HG02678 (cell line): ENCODE data around the gene PLPP4.

Experiments used
- ATAC-seq: cut with Tn5 transposase; IDR thresholded peaks from one replicate; pipeline ENCODE4 v1.9.1; 2021; ENCODE audit warnings: mild to moderate bottlenecking, moderate library complexity; ENCODE audit not compliant: unreplicated experiment

Gene PLPP4

DNA sequence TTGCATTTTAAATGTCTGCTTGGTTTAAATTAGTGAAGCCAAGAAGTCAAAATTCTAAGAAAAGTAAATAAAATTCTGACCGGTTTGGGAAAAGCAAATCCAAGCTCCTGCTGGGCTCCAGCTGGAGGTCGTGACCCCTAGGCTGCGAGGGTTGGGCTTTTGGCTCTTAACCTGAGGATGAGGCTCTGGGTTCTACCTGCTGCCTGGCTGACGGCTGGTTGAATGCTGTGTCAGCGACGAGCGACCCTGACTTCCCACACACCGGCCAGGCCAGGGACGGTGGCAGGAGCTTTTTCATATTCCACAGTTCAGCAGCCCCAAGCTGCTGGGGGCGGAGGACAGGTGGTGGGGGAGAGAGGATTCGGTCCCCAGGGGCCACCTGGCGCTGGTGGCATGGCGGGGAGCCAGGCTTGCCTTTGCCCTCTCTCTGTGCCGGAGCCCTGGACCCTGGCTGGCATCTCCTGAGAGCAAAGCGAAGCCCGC, 843 bp upstream of the PLPP4 start:
- no peak for ATAC-seq

DNA sequence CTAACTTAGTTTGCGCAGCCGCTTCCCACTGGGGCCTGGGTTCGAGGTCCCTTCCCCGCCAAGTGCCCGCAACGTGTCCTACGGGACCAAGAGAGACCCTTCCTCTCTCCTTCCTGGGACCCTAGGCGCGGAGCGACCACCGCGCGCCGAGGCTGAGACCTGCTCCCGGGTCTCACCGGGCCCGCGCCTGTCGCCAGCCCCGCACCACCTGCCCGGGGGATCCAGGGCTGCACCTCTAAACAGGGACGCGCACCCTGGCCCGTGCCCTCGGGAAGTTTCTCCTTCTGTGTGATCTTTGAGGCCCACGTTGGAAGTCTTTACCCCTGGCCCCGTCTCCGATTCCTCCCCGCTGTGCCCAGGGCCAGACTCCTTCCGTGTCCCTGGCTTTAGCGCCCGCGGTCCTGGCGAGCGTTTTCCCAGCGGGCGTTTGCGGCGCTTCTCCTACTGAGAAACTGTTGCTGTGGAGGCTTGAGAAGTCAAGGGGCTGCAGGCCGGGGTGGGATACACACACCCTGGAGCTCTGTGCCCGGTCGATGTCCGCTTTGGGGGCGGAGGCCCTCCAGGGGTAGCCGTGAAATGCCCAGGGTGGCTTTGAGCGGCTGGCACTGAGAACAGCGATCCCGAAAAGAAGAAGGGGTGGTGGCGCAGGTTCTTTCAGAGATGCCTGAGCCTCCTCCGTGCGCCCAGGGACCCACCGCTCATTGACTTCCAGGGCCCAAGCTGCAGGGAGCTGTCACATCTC, 575 bp downstream of the PLPP4 start:
- ATAC-seq, result no peak

DNA sequence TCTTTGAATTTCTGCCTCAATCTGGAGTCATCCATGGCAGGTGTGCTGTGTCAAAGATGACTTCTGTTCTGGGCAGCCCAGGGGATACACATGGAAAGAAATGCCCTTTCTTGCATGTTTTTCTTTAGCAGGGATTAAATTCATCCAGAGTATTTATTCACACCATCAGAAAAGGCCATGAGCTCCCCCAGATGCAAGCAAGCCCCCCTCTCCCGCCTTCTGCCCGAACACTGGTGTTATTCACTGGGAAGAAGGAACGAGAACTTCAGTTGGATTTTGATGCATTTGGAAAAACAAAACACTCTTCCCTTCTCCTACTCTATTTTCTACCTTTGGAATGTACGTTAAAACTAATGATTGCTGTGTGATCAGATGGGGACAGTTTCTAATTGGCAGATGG, 1.4 kb downstream of the PLPP4 start:
- ATAC-seq, result no peak

- no peak for ATAC-seq
Observed at GRCh38 chr10:120459185-120459584, 2.2 kb downstream of the PLPP4 start.

DNA sequence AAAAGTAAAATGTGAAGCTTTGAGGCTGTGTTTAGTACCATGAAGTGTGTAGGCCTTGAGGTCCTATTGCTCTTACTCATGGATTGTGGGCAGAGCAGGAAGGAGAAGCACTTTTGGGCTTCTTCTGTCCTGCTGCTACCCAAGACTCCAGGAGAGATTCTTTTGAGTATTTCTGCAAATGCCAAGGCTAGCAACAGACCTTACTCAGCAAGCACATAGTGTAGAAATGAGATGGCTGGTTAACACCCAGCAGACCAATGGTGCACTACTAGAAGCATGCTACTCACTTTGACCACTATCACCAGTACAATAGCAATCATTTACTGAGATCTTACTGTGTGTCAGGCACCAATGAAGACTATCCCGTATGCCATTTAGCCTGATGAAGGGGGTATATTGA, 3.2 kb downstream of the PLPP4 start:
- ATAC-seq, result no peak

- no peak for ATAC-seq
Observed at GRCh38 chr10:120460776-120461175, 3.7 kb downstream of the PLPP4 start.

- no peak for ATAC-seq
Observed at GRCh38 chr10:120462018-120462682, 5.1 kb downstream of the PLPP4 start.

DNA sequence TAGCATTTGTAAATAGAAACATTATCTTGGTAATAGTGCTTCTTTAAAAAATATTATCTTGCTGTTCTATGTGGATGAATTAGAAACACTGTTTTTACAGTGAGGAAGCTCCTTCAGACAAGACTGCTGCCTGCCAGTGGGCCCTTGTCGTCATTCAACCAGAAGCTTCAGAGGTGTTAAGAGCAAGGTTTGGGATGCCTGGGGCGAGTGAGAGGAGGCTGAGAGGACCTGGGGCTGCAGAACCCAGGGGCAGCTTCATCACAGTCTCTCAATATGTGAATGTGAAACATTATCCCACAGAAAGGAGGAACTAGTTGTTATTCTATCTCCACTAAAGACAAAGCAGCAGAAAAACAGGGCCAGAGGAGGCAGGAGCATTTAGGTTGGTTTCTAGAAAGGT, 8.1 kb downstream of the PLPP4 start:
- no peak for ATAC-seq

GRCh38 chr10:120466006-120466405, 9.0 kb downstream of the PLPP4 start:
- ATAC-seq, result no peak

DNA sequence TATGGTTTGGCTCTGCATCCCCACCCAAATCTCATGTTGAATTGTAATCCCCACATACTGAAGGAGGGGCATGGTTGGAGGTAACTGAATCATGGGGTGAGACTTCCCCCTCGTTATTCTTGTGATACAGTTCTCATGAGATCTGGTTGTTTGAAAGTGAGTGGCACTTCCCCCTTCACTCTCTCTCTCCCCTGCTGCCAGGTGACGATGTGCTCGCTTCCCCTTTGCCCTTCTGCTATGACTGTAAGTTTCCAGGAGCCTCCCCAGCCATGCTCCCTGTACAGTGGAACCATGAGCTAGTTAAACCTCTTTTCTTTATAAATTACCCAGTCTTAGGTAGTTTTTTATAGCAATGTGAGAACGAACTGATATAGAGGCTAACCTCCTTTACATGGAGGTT, 16.6 kb downstream of the PLPP4 start:
- no peak for ATAC-seq

- no peak for ATAC-seq
Observed at GRCh38 chr10:120474956-120475355, 17.9 kb downstream of the PLPP4 start.

- ATAC-seq, result no peak
Observed at GRCh38 chr10:120475844-120476791, 19.1 kb downstream of the PLPP4 start.

DNA sequence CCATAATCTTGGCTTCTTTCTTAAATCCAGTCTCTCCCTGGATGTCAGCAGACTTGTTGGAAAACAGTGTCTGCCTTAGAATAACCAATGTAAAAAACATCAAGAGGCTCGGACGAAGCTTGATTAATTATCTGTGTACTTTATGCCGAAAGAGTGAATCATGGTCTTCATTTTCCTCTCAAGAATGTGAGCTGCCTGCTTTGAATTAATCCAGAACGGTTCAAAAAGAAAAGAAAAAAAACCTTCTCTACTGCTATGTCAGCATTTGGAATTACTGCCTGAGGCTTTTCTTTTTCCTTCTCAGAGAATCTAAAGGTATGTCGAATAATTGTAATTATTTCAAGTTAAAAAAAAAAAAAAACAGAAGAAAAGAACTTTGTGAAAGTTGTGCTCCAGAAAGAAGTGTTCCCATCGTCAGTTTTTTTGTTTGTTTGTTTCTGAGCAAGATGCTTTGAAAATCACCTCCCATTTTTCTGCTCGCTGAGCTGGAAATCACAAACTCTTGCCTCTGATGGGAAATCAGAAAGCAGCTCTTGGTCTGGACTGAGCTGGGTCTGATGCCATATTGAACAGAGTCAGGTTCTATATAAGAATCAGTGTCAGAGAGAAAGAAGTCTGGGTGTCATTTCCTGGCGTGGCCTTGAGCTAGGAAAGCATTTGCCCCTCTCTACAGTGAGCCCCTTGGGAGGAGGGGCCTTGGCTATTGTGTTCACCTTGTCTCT, 20.2 kb downstream of the PLPP4 start:
- ATAC-seq, result no peak

GRCh38 chr10:120477743-120478141, 20.7 kb downstream of the PLPP4 start:
- no peak for ATAC-seq

DNA sequence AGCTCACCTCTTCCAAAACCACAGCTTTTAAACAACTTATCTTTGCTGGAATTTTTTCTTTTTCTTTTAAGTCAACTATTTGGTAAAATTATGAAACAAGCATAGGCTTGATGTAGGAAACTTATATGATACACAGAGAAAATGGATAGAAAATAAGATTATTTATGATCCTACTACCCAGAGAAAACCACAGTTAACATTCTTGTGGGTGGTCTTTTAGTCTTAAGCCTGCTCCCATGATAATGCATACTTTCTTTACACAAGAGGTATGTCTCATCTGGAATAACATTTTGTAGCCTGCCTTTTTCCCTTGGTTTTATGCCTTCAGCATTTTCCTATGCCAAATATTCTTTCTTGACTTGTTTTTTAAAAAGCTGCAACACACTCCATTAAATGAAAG, 21.4 kb downstream of the PLPP4 start:
- ATAC-seq, result no peak

DNA sequence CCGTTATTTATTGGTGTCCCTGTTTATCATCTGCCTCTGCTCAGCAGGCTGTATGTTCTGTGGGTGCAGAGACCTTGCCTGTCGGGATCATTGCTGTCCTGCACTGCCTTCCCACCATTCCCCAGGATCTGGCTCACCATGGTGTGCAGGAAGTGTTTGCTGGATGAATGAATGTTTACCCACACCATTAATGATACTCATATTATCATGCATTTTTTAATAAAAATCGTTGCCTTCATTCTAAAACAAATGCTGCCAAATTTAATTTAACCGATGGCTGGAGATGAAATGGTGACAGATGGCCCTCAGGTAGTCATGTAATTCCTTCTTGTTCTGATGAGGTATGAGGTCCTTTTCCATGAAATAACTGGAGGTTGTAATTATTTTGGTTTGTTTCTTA, 22.5 kb downstream of the PLPP4 start:
- no peak for ATAC-seq

GRCh38 chr10:120480065-120480600, 23.1 kb downstream of the PLPP4 start:
- no peak for ATAC-seq

GRCh38 chr10:120480848-120481247, 23.8 kb downstream of the PLPP4 start:
- ATAC-seq, result no peak

GRCh38 chr10:120483006-120483405, 26.0 kb downstream of the PLPP4 start:
- no peak for ATAC-seq

DNA sequence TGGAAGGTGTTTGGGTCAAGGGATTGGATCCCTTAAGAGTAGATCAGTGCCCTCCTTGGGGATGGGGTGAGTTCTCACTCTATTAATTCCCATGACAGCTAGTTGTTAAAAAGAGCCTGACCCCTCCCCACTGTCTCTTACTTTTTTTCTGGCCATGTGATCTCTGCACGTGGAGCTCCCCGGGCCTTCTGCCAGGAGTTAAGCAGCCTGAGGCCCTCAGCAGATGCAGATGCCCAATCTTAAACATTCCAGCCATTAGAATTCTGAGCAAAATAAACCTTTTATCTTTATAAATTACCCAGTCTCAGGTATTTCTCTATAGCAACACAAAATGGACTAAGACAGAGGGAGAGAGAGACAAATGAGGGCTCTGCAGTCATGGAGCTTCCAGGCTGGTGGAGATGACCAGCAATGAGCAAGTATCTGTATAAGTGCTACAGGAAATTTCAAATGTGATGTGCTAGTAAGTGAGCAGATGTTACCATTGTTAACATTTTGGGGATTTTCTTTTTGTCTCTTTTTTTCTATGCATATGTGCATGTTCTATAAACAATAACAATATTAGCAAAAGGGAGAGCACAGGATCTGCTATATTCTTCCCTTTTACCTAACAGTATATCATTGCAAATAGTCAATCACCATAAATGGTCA, 26.7 kb downstream of the PLPP4 start:
- ATAC-seq, result no peak
